HCT116 (cell line): ENCODE results near the gene RBP5. TPM values are rescaled to one million over a fixed set of nuclear protein-coding genes. Genes with fewer than 3 reads are reported as not detected.

Experiments
- ATAC-seq: fragments of 200-7000 bp; cut with Tn5 transposase; 2 replicates; pipeline ENCODE4 v1.9.1; 2020; ENCODE audit warnings: mild to moderate bottlenecking, moderate library complexity
- BruUV-seq: library from RNA; stranded (reverse); fragments of 400-500 nt; replicated peaks from 2 replicates; lab custom pipeline; 2021; lab: Mats Ljungman, UMichigan
- CTCF ChIA-PET: fragments of 300-600 bp; sonication (Branson Sonifier 250); formaldehyde crosslinking; loops from one replicate; lab custom pipeline; 2021; ENCODE audit warnings: antibody characterized with exemption; lab: Charles Lee
- POLR2A ChIA-PET: fragments of 300-600, 350-600 bp; sonication (Branson Sonifier 250); formaldehyde crosslinking; loops from one replicate; lab custom pipeline; 2021; ENCODE audit warnings: antibody characterized with exemption; lab: Charles Lee
- RAD21 ChIA-PET, 2 experiments: fragments of 300-600 bp; sonication (Branson Sonifier 250); formaldehyde crosslinking; loops; one replicate each; lab custom pipeline; 2023; ENCODE audit warnings: low total read pairs in 2 of 2; ENCODE audit not compliant: uncharacterized antibody in 2 of 2, unreplicated experiment in 2 of 2, low non-redundant PET in 1 of 2; lab: Charles Lee
- DNase-seq: peaks from one replicate; pipeline ENCODE4 v3.0.0-alpha.2; 2010; ENCODE audit warnings: low read depth, low spot score
- H2AFZ ChIP-seq: fragments of 200-600 bp; shearing (Covaris generic), sonication (generic); 2 replicates; pipeline ENCODE4 v1.6.1; 2017; ENCODE audit warnings: low read depth, mixed run types, mixed read lengths, antibody characterized with exemption, low read length; ENCODE audit not compliant: poor library complexity, severe bottlenecking
- H3K27ac ChIP-seq: 2 replicates; pipeline ENCODE4 v1.5.1; 2012; ENCODE audit warnings: low read depth, low read length
- H3K27me3 ChIP-seq: fragments of 200-600 bp; sonication (generic); 2 replicates; pipeline ENCODE4 v1.6.1; 2016; ENCODE audit warnings: mixed run types, low read length, mixed read lengths; ENCODE audit not compliant: insufficient read depth
- H3K36me3 ChIP-seq, 2 experiments: fragments of 200-500 bp in 1 of 2; fragments of 200-600 bp in 1 of 2; sonication (Bioruptor generic) in 1 of 2; sonication (generic) in 1 of 2; 2 replicates each; pipeline versions ENCODE4 v1.5.1 to v1.6.1; 2014 to 2016; ENCODE audit warnings: low read length in 2 of 2, inconsistent platforms in 1 of 2, mixed read lengths in 1 of 2, mixed run types in 1 of 2; ENCODE audit not compliant: insufficient read depth in 2 of 2, control insufficient read depth in 1 of 2
- H3K4me1 ChIP-seq, 2 experiments: fragments of 200-600 bp in 1 of 2; sonication (generic) in 1 of 2; 2 replicates each; pipeline versions ENCODE4 v1.5.1 to v1.6.1; 2012 to 2017; ENCODE audit warnings: low read length in 2 of 2, inconsistent platforms in 1 of 2, mild to moderate bottlenecking in 1 of 2, mixed read lengths in 1 of 2, mixed run types in 1 of 2, moderate library complexity in 1 of 2; ENCODE audit not compliant: insufficient read depth in 2 of 2, control insufficient read depth in 1 of 2
- H3K4me2 ChIP-seq: fragments of 200-600 bp; sonication (generic); 2 replicates; pipeline ENCODE4 v1.6.1; 2017; ENCODE audit warnings: mixed run types, low read length, mixed read lengths
- H3K4me3 ChIP-seq, 2 experiments: fragments of 200-600 bp in 1 of 2; sonication (generic) in 1 of 2; replicated peaks in 1 of 2; 2 replicates each; pipeline ENCODE4 v1.5.1; 2011 to 2016; ENCODE audit warnings: low read length in 2 of 2, control low read depth in 1 of 2, low read depth in 1 of 2, mild to moderate bottlenecking in 1 of 2, mixed read lengths in 1 of 2, mixed run types in 1 of 2
- H3K79me2 ChIP-seq: fragments of 200-600 bp; sonication (generic); 2 replicates; pipeline ENCODE4 v1.6.1; 2017; ENCODE audit warnings: mild to moderate bottlenecking, mixed run types, low read length, moderate library complexity, mixed read lengths; ENCODE audit not compliant: insufficient read depth
- H3K9ac ChIP-seq: fragments of 200-600 bp; sonication (generic); 2 replicates; pipeline ENCODE4 v1.6.1; 2016; ENCODE audit warnings: low read length, mixed read lengths
- H3K9me2 ChIP-seq: fragments of 200-600 bp; sonication (generic), shearing (Covaris generic); 2 replicates; pipeline ENCODE4 v1.6.1; 2017; ENCODE audit warnings: mixed run types, mild to moderate bottlenecking, moderate library complexity; ENCODE audit not compliant: insufficient read depth
- H3K9me3 ChIP-seq, 2 experiments: fragments of 200-500 bp in 1 of 2; fragments of 200-600 bp in 1 of 2; sonication (Bioruptor generic) in 1 of 2; sonication (generic) in 1 of 2; 2 replicates each; pipeline ENCODE4 v1.6.1; 2014 to 2017; ENCODE audit warnings: low read length in 2 of 2, mixed read lengths in 2 of 2, inconsistent platforms in 1 of 2, low read depth in 1 of 2, mild to moderate bottlenecking in 1 of 2, mixed run types in 1 of 2, moderate library complexity in 1 of 2; ENCODE audit not compliant: control insufficient read depth in 1 of 2, insufficient read depth in 1 of 2
- H4K20me1 ChIP-seq: fragments of 200-600 bp; sonication (generic), shearing (Covaris generic); 2 replicates; pipeline ENCODE4 v1.6.1; 2017; ENCODE audit warnings: mixed run types, mild to moderate bottlenecking, moderate library complexity; ENCODE audit not compliant: insufficient read depth
- CBX3 ChIP-seq: IDR thresholded peaks from 2 replicates; pipeline ENCODE4 v1.6.1; 2012; ENCODE audit warnings: low read depth
- CEBPB ChIP-seq: IDR thresholded peaks from 2 replicates; pipeline ENCODE4 v1.6.1; 2012; ENCODE audit warnings: low read depth
- ELF1 ChIP-seq: IDR thresholded peaks from 2 replicates; pipeline ENCODE4 v1.6.1; 2012; ENCODE audit warnings: low read depth, borderline replicate concordance
- EZH2 ChIP-seq: fragments of 200-600 bp; sonication (generic); IDR thresholded peaks from 2 replicates; pipeline ENCODE4 v1.6.1; 2017; ENCODE audit warnings: antibody characterized with exemption, mixed run types
- EZH2phosphoT487 ChIP-seq: fragments of 200-600 bp; IDR thresholded peaks from 2 replicates; pipeline ENCODE4 v1.6.1; 2018; ENCODE audit warnings: antibody characterized with exemption, borderline replicate concordance
- POLR2A ChIP-seq: IDR thresholded peaks from 2 replicates; pipeline ENCODE4 v1.7.0; 2011; ENCODE audit warnings: borderline replicate concordance; ENCODE audit not compliant: insufficient read depth, insufficient read length; ENCODE audit errors: extremely low read depth
- RAD21 ChIP-seq: IDR thresholded peaks from 2 replicates; pipeline ENCODE4 v1.6.1; 2012; ENCODE audit warnings: low read depth, mild to moderate bottlenecking
- SP1 ChIP-seq: IDR thresholded peaks from 2 replicates; pipeline ENCODE4 v1.6.1; 2012; ENCODE audit warnings: low read depth
- TCF7L2 ChIP-seq: IDR thresholded peaks from 2 replicates; pipeline ENCODE4 v1.7.0; 2011; ENCODE audit warnings: borderline replicate concordance, inconsistent platforms; ENCODE audit not compliant: insufficient read depth, insufficient read length; ENCODE audit errors: extremely low read depth
- ZFX ChIP-seq: fragments of 450-650 bp; IDR thresholded peaks from 2 replicates; pipeline ENCODE4 v1.6.1; 2017
- ZNF274 ChIP-seq: fragments of 200-500 bp; sonication (Bioruptor generic); IDR thresholded peaks from 2 replicates; pipeline ENCODE4 v1.6.1; 2014; ENCODE audit warnings: mild to moderate bottlenecking, low read depth, low read length, inconsistent platforms
- intact Hi-C: fragments of 100-400 bp; cut with micrococcal nuclease; formaldehyde crosslinking; loops from 2 replicates; pipeline ENCODE4 v1.10.0; 2022
- total RNA-seq: library from RNA; stranded (reverse); gene quantifications from one replicate; pipeline ENCODE4 v1.2.1, GENCODE V29; 2021; ENCODE audit not compliant: unreplicated experiment
- TF ChIP-seq, protein P1 (sequence below): IDR thresholded peaks from 2 replicates; pipeline ENCODE4 v1.6.1; 2012
- TF ChIP-seq, protein P2 (sequence below): IDR thresholded peaks from 2 replicates; pipeline ENCODE4 v1.6.1; 2012; ENCODE audit warnings: low read depth

RBP5 gene
- total RNA-seq, 1 experiment from 2014 or later: 0.22 TPM

DNA sequence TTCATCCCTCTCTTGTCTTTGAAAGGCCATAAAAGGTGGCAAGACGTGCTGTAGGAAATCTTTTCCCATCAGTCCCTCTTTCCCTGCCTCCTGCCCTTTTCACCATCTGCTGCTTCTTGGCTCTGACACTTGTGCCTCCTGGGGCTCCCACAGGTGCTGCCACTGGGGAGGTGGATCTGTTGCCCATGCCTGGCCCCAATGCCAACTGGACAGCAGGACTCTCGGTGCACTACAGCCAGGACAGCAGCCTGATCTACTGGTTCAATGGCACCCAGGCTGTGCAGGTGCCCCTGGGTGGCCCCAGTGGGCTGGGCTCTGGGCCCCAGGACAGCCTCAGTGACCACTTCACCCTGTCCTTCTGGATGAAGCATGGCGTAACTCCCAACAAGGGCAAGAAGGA lies 8.0 kb upstream of the RBP5 start:
- no peak overlapping the region for H3K4me2 ChIP-seq
- intact Hi-C loops: no loop called here
- no TSS peak for BruUV-seq
- TF ChIP-seq SP1: no peak
- TF ChIP-seq, all 23 proteins: peak for 0
- Histone ChIP-seq H4K20me1 (no peaks in the 10 kb centered on the region), H3K9me2 (no peaks in the 10 kb centered on the region), H2AFZ (no peak overlapping the region), H3K79me2 (no peaks in the 10 kb centered on the region), H3K9ac (no peak overlapping the region), H3K27ac (no peak overlapping the region), H3K4me3 (no peak overlapping the region), H3K9me3 (no peaks in the 10 kb centered on the region), H3K27me3 (no peaks in the 10 kb centered on the region), H3K36me3 (peaks cover 0 to 8% of the 10 kb centered on the region in 2 experiments; a peak in 3 of 4 replicates), H3K4me1 (peaks cover 0 to 3% of the 10 kb centered on the region in 2 experiments; a peak in 2 of 4 replicates)
- CTCF ChIA-PET: no interaction called here
- no peak for ATAC-seq
- POLR2A ChIA-PET: no interaction called here
- no peak for DNase-seq
- RAD21 ChIA-PET: no interaction called here

DNA sequence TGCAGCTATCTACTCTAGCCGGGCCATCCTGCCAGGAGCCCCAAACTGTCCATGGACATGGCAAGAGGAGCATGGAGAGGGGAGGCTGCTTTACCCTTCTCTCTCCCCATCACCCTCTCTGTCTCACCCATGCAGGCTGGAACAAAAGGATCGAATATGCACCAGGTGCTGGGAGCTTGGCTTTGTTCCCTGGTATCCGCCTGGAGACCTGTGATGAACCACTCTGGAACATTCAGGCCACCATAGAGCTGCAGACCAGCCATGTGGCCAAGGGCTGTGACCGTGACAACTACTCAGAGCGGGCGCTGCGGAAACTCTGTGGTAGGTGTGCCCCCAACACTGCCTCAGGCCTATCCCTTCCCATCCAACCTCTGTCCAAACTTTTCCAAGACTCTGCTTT lies 7.4 kb upstream of the RBP5 start:
- H3K27me3 ChIP-seq: no peaks in the 10 kb centered on the region
- H3K4me1 ChIP-seq: peaks cover 0 to 9% of the 10 kb centered on the region in 2 experiments; a peak in 2 of 4 replicates
- no peak overlapping the region for H2AFZ ChIP-seq
- no peak overlapping the region for H3K27ac ChIP-seq
- BruUV-seq: no TSS peak
- CTCF ChIA-PET: no interaction called here
- H3K4me2 ChIP-seq: no peak overlapping the region
- intact Hi-C loops: no loop called here
- H4K20me1 ChIP-seq: no peaks in the 10 kb centered on the region
- H3K79me2 ChIP-seq: no peaks in the 10 kb centered on the region
- TF ChIP-seq CBX3: no peak
- no peak for TF ChIP-seq TCF7L2
- TF ChIP-seq CEBPB: no peak
- TF ChIP-seq EZH2: no peak
- TF ChIP-seq ZFX: no peak
- no peak for TF ChIP-seq ELF1
- TF ChIP-seq, protein P1, sequence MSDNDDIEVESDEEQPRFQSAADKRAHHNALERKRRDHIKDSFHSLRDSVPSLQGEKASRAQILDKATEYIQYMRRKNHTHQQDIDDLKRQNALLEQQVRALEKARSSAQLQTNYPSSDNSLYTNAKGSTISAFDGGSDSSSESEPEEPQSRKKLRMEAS: no peak
- no peak for TF ChIP-seq ZNF274
- no peak for TF ChIP-seq POLR2A
- TF ChIP-seq, protein P2, sequence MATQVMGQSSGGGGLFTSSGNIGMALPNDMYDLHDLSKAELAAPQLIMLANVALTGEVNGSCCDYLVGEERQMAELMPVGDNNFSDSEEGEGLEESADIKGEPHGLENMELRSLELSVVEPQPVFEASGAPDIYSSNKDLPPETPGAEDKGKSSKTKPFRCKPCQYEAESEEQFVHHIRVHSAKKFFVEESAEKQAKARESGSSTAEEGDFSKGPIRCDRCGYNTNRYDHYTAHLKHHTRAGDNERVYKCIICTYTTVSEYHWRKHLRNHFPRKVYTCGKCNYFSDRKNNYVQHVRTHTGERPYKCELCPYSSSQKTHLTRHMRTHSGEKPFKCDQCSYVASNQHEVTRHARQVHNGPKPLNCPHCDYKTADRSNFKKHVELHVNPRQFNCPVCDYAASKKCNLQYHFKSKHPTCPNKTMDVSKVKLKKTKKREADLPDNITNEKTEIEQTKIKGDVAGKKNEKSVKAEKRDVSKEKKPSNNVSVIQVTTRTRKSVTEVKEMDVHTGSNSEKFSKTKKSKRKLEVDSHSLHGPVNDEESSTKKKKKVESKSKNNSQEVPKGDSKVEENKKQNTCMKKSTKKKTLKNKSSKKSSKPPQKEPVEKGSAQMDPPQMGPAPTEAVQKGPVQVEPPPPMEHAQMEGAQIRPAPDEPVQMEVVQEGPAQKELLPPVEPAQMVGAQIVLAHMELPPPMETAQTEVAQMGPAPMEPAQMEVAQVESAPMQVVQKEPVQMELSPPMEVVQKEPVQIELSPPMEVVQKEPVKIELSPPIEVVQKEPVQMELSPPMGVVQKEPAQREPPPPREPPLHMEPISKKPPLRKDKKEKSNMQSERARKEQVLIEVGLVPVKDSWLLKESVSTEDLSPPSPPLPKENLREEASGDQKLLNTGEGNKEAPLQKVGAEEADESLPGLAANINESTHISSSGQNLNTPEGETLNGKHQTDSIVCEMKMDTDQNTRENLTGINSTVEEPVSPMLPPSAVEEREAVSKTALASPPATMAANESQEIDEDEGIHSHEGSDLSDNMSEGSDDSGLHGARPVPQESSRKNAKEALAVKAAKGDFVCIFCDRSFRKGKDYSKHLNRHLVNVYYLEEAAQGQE: no peak
- TF ChIP-seq RAD21: no peak
- no peak for TF ChIP-seq EZH2phosphoT487
- TF ChIP-seq, all 23 proteins: peak for 0
- ChIA-PET POLR2A (no interaction called here), RAD21 (no interaction called here)
- Histone ChIP-seq H3K36me3 (peaks cover 0 to 8% of the 10 kb centered on the region in 2 experiments; a peak in 2 of 4 replicates), H3K4me3 (no peak overlapping the region), H3K9ac (no peak overlapping the region), H3K9me3 (no peaks in the 10 kb centered on the region), H3K9me2 (no peaks in the 10 kb centered on the region)
- no peak for DNase-seq
- no peak for ATAC-seq
